ENCODE results near the gene RAD51B.

RAD51B gene

GRCh38 chr14:68315081-68315480 is 495.5 kb downstream of the RAD51B start:
- DNase-seq, result no peak

- DNase-seq, result no peak
Observed at GRCh38 chr14:68316078-68316868, 496.7 kb downstream of the RAD51B start.

- no peak for DNase-seq
Observed at GRCh38 chr14:68317239-68317638, 497.7 kb downstream of the RAD51B start.

- no peak for DNase-seq
Observed at GRCh38 chr14:68318828-68319227, 499.2 kb downstream of the RAD51B start.

- DNase-seq, result no peak
Observed at GRCh38 chr14:68320495-68320894, 500.9 kb downstream of the RAD51B start.

- no peak for DNase-seq
Observed at GRCh38 chr14:68322940-68323620, 503.5 kb downstream of the RAD51B start.

GRCh38 chr14:68325267-68325807 is 505.8 kb downstream of the RAD51B start:
- no peak for DNase-seq

GRCh38 chr14:68327231-68327630 is 507.7 kb downstream of the RAD51B start:
- DNase-seq, result no peak

- no peak for DNase-seq
Observed at GRCh38 chr14:68328509-68328908, 508.9 kb downstream of the RAD51B start.

GRCh38 chr14:68331426-68331825 is 511.8 kb downstream of the RAD51B start:
- DNase-seq, result no peak

- DNase-seq, result no peak
Observed at GRCh38 chr14:68331991-68332390, 512.4 kb downstream of the RAD51B start.

GRCh38 chr14:68333262-68333661 is 513.7 kb downstream of the RAD51B start:
- DNase-seq, result no peak

GRCh38 chr14:68335312-68335711 is 515.7 kb downstream of the RAD51B start:
- no peak for DNase-seq

- no peak for DNase-seq
Observed at GRCh38 chr14:68336165-68336564, 516.6 kb downstream of the RAD51B start.

GRCh38 chr14:68337279-68337678 is 517.7 kb downstream of the RAD51B start:
- DNase-seq, result no peak

- no peak for DNase-seq
Observed at GRCh38 chr14:68340262-68340661, 520.7 kb downstream of the RAD51B start.

GRCh38 chr14:68341411-68342212 is 522.0 kb downstream of the RAD51B start:
- no peak for DNase-seq

- no peak for DNase-seq
Observed at GRCh38 chr14:68342216-68342763, 522.7 kb downstream of the RAD51B start.

- DNase-seq, result no peak
Observed at GRCh38 chr14:68343534-68344118, 524.0 kb downstream of the RAD51B start.

- no peak for DNase-seq
Observed at GRCh38 chr14:68345738-68346137, 526.2 kb downstream of the RAD51B start.

- no peak for DNase-seq
Observed at GRCh38 chr14:68346556-68347343, 527.2 kb downstream of the RAD51B start.

Data from SHP77 (cell line).